ENCODE results near the gene RDH12. TPM values are rescaled to one million over a fixed set of nuclear protein-coding genes. Genes with fewer than 3 reads are reported as not detected.
"Not testable (repeated sequence)": the region's sequence is repeated elsewhere in the genome, so short reads cannot be mapped to it uniquely, and the experiment has no call there.

RDH12 gene
- total RNA-seq, 1 experiment from 2014 or later: not detected

- no TSS peak for BruUV-seq (replicated peaks)
- TF ChIP-seq CTCF (conservative IDR thresholded peaks at IDR 0.05): no peak
- no peak for TF ChIP-seq EZH2 (IDR thresholded peaks at IDR 0.05; ENCODE audit: low read depth)
- H3F3A ChIP-seq (ENCODE audit: insufficient read depth, low read depth): no peaks in the 10 kb centered on the region
- H3K4me1 ChIP-seq (replicated peaks; ENCODE audit: insufficient read depth): 0 out of 2 replicates have a peak, but pooled peaks cover 4% of the 10 kb centered on the region
- no peaks in the 10 kb centered on the region for H3K79me2 ChIP-seq (ENCODE audit: low read depth)
- H4K20me1 ChIP-seq (ENCODE audit: insufficient read depth): no peaks in the 10 kb centered on the region
- H3K36me3 ChIP-seq (ENCODE audit: low read depth): no peaks in the 10 kb centered on the region
- H3K4me3 ChIP-seq: no peak overlapping the region
- H3K9me2 ChIP-seq (ENCODE audit: insufficient read depth): no peaks in the 10 kb centered on the region
- H3K9me3 ChIP-seq (ENCODE audit: insufficient read depth, low read depth): peaks cover 12% of the 10 kb centered on the region
- CTCF ChIA-PET: no interaction called here
- no peak overlapping the region for H3K4me2 ChIP-seq
- H3K27ac ChIP-seq: no peak overlapping the region
- POLR2A ChIA-PET (ENCODE audit: unreplicated experiment): no interaction called here
- DNase-seq: no peak
- H3K27me3 ChIP-seq (ENCODE audit: insufficient read depth, low read depth): no peaks in the 10 kb centered on the region
- intact Hi-C loops (cut with micrococcal nuclease; ENCODE audit: unreplicated experiment): no loop called here
- no peak overlapping the region for H2AFZ ChIP-seq
Measured at GRCh38 chr14:67710209-67710608, 8.5 kb downstream of the RDH12 start.

GRCh38 chr14:67717048-67717447 lies 15.4 kb downstream of the RDH12 start:
- CTCF ChIA-PET: no interaction called here
- Histone ChIP-seq H3K4me2 (no peak overlapping the region), H3K9me2 (ENCODE audit: insufficient read depth) (no peaks in the 10 kb centered on the region), H3K27ac (no peak overlapping the region), H3K27me3 (ENCODE audit: insufficient read depth, low read depth) (no peaks in the 10 kb centered on the region), H2AFZ (no peak overlapping the region), H3K36me3 (ENCODE audit: low read depth) (no peaks in the 10 kb centered on the region), H3K4me3 (no peak overlapping the region), H3F3A (ENCODE audit: insufficient read depth, low read depth) (no peaks in the 10 kb centered on the region), H3K4me1 (replicated peaks; ENCODE audit: insufficient read depth) (no peaks in the 10 kb centered on the region), H3K79me2 (ENCODE audit: low read depth) (no peaks in the 10 kb centered on the region), H4K20me1 (ENCODE audit: insufficient read depth) (no peaks in the 10 kb centered on the region), H3K9me3 (ENCODE audit: insufficient read depth, low read depth) (no peaks in the 10 kb centered on the region)
- DNase-seq: no peak
- intact Hi-C loops (cut with micrococcal nuclease; ENCODE audit: unreplicated experiment): no loop called here
- no TSS peak for BruUV-seq (replicated peaks)
- TF ChIP-seq EZH2 (IDR thresholded peaks at IDR 0.05; ENCODE audit: low read depth): no peak
- no peak for TF ChIP-seq CTCF (conservative IDR thresholded peaks at IDR 0.05)
- POLR2A ChIA-PET (ENCODE audit: unreplicated experiment): no interaction called here

DNA sequence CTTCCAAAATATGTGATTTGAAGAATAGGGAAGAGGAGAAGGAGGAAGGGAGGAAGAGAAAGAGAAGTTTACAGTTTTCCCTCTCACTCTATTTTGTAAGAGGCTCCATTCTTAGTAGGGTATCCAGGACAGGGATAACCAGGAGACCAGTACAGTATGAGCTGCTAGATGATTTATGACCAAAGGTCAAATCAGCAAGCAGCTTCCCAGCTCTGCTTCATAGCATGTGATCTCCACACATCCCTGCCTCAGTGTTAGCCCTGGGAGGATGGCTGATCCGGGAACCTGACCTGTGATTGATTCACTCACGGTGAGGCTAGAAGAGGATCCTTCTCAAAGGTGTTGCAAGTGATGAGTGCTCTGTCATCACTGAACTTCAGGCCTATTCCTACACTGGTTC lies 16.6 kb downstream of the RDH12 start:
- ChIA-PET CTCF (no interaction called here), POLR2A (ENCODE audit: unreplicated experiment) (no interaction called here)
- intact Hi-C loops (cut with micrococcal nuclease; ENCODE audit: unreplicated experiment): no loop called here
- Histone ChIP-seq H2AFZ (no peak overlapping the region), H3K36me3 (ENCODE audit: low read depth) (no peaks in the 10 kb centered on the region), H3K9me3 (ENCODE audit: insufficient read depth, low read depth) (no peaks in the 10 kb centered on the region), H3K79me2 (ENCODE audit: low read depth) (no peaks in the 10 kb centered on the region), H4K20me1 (ENCODE audit: insufficient read depth) (no peaks in the 10 kb centered on the region), H3K9me2 (ENCODE audit: insufficient read depth) (no peaks in the 10 kb centered on the region), H3F3A (ENCODE audit: insufficient read depth, low read depth) (no peaks in the 10 kb centered on the region), H3K4me1 (replicated peaks; ENCODE audit: insufficient read depth) (no peaks in the 10 kb centered on the region), H3K4me2 (no peak overlapping the region), H3K27me3 (ENCODE audit: insufficient read depth, low read depth) (no peaks in the 10 kb centered on the region), H3K27ac (no peak overlapping the region), H3K4me3 (no peak overlapping the region)
- TF ChIP-seq EZH2 (IDR thresholded peaks at IDR 0.05; ENCODE audit: low read depth) (no peak), CTCF (conservative IDR thresholded peaks at IDR 0.05) (no peak)
- DNase-seq: no peak
- BruUV-seq (replicated peaks): no TSS peak

DNA sequence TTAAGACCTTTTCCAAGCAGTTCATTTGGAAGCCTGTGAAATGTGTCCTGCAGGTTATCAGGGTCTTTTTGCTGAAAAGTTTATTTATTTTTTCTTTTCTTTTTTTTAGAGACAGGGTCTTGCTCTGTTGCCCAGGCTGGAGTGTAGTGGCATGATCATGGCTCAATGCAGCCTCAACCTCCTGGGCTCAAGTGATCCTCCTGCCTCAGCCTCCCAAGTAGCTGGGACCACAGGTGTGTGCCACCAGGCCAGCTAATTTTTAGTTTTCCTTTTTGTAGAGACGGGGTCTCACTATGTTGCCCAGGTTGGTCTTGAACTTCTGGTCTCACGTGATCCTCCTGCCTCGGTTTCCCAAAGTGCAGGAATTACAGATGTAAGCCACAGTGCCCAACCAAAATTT lies 17.7 kb downstream of the RDH12 start:
- H3K4me1 ChIP-seq (replicated peaks; ENCODE audit: insufficient read depth); POLR2A ChIA-PET (ENCODE audit: unreplicated experiment); H2AFZ ChIP-seq; CTCF ChIA-PET; H3K4me3 ChIP-seq; H3K9me3 ChIP-seq (ENCODE audit: insufficient read depth, low read depth); DNase-seq; H3K27ac ChIP-seq; H3K4me2 ChIP-seq; H3K79me2 ChIP-seq (ENCODE audit: low read depth); H3K27me3 ChIP-seq (ENCODE audit: insufficient read depth, low read depth); intact Hi-C loops (cut with micrococcal nuclease; ENCODE audit: unreplicated experiment); H3K36me3 ChIP-seq (ENCODE audit: low read depth); H3K9me2 ChIP-seq (ENCODE audit: insufficient read depth); BruUV-seq (replicated peaks); H3F3A ChIP-seq (ENCODE audit: insufficient read depth, low read depth); H4K20me1 ChIP-seq (ENCODE audit: insufficient read depth): not testable (repeated sequence)

All from PC-9 (cell line).